ENCODE measurements around the gene TBX19.

GRCh38 chr1:168285971-168286927 is 5.6 kb downstream of the TBX19 start:
- TF ChIP-seq CTCF (IDR thresholded peaks at IDR 0.05) (no peak), POLR2A (IDR thresholded peaks at IDR 0.05) (no peak)
